HepG2 (cell line): ENCODE measurements around the gene PLEKHA8. TPM values are rescaled to one million over a fixed set of nuclear protein-coding genes. Genes with fewer than 3 reads are reported as not detected.

ENCODE experiments used
- CERS6 ChIP-seq: sonication (generic); formaldehyde crosslinking; IDR thresholded peaks from 2 replicates; pipeline ENCODE4 v1.5.0; 2020; ENCODE audit warnings: missing genetic modification reagents
- DDIT3 ChIP-seq: sonication (generic); formaldehyde crosslinking; IDR thresholded peaks from 2 replicates; pipeline ENCODE4 v1.4.0; 2020; ENCODE audit warnings: mild to moderate bottlenecking, missing genetic modification reagents
- EHMT2 ChIP-seq: fragments of 200-600 bp; sonication (generic); IDR thresholded peaks from 2 replicates; pipeline ENCODE4 v1.7.0; 2017; ENCODE audit warnings: antibody characterized with exemption, low read depth, low read length, borderline replicate concordance
- EP300 ChIP-seq, 3 experiments: sonication (generic) in 1 of 3; formaldehyde crosslinking in 1 of 3; IDR thresholded peaks; 2 replicates each; pipeline versions ENCODE4 v1.5.1 to v1.6.1; 2011 to 2020; ENCODE audit warnings: low read depth in 2 of 3, low read length in 2 of 3, borderline replicate concordance in 1 of 3, improper control_type of control experiment in 1 of 3, mild to moderate bottlenecking in 1 of 3, missing genetic modification reagents in 1 of 3, moderate library complexity in 1 of 3
- ETV6 ChIP-seq: sonication (generic); formaldehyde crosslinking; conservative IDR thresholded peaks from 2 replicates; pipeline ENCODE4 v1.4.0; 2020; ENCODE audit warnings: missing genetic modification reagents
- FOXA1 ChIP-seq, 2 experiments: fragments of 450-650 bp in 1 of 2; sonication (generic) in 1 of 2; formaldehyde crosslinking in 1 of 2; IDR thresholded peaks; 2 replicates each; pipeline versions ENCODE4 v1.4.0 to v1.6.1; 2016 to 2020; ENCODE audit warnings: missing genetic modification reagents in 1 of 2
- FOXO1 ChIP-seq: sonication (generic); formaldehyde crosslinking; IDR thresholded peaks from 2 replicates; pipeline ENCODE4 v1.4.0; 2020; ENCODE audit warnings: missing genetic modification reagents
- GMEB2 ChIP-seq: IDR thresholded peaks from 2 replicates; pipeline ENCODE4 v1.6.1; 2016; ENCODE audit warnings: missing biosample characterization, missing genetic modification reagents, low read depth
- ISX ChIP-seq: sonication (generic); formaldehyde crosslinking; conservative IDR thresholded peaks from 2 replicates; pipeline ENCODE4 v1.5.0; 2020; ENCODE audit warnings: missing genetic modification reagents
- MYC ChIP-seq: sonication (generic); formaldehyde crosslinking; IDR thresholded peaks from 2 replicates; pipeline ENCODE4 v1.9.0; 2021; ENCODE audit warnings: missing genetic modification reagents, borderline replicate concordance
- NPAS2 ChIP-seq: sonication (generic); formaldehyde crosslinking; IDR thresholded peaks from 2 replicates; pipeline ENCODE4 v1.8.0; 2022; ENCODE audit warnings: mild to moderate bottlenecking, missing genetic modification reagents, borderline replicate concordance
- PHF20 ChIP-seq: sonication (generic); formaldehyde crosslinking; IDR thresholded peaks from 2 replicates; pipeline ENCODE4 v1.5.0; 2020; ENCODE audit warnings: mild to moderate bottlenecking, missing genetic modification reagents
- PHF8 ChIP-seq: sonication (generic); formaldehyde crosslinking; IDR thresholded peaks from 2 replicates; pipeline ENCODE4 v1.5.0; 2020; ENCODE audit warnings: missing genetic modification reagents
- RBFOX2 ChIP-seq: fragments of 200-400 bp; formaldehyde crosslinking; IDR thresholded peaks from 2 replicates; pipeline ENCODE4 v1.6.1; 2017; ENCODE audit warnings: low read depth, mild to moderate bottlenecking, low read length
- REPIN1 ChIP-seq: sonication (generic); formaldehyde crosslinking; IDR thresholded peaks from 2 replicates; pipeline ENCODE4 v1.8.0; 2022; ENCODE audit warnings: missing genetic modification reagents, low read depth, mild to moderate bottlenecking, borderline replicate concordance
- RFXAP ChIP-seq: sonication (generic); formaldehyde crosslinking; IDR thresholded peaks from 2 replicates; pipeline ENCODE4 v1.4.0; 2020; ENCODE audit warnings: missing genetic modification reagents, borderline replicate concordance
- RXRA ChIP-seq: sonication (generic); formaldehyde crosslinking; IDR thresholded peaks from 2 replicates; pipeline ENCODE4 v1.5.1; 2020; ENCODE audit warnings: missing genetic modification reagents
- SAP130 ChIP-seq: IDR thresholded peaks from 2 replicates; pipeline ENCODE4 v1.6.1; 2016; ENCODE audit warnings: low read depth
- SPEN ChIP-seq: sonication (generic); formaldehyde crosslinking; IDR thresholded peaks from 2 replicates; pipeline ENCODE4 v1.5.1; 2020; ENCODE audit warnings: low read depth, mild to moderate bottlenecking, missing genetic modification reagents
- U2AF2 ChIP-seq: fragments of 200-400 bp; formaldehyde crosslinking; IDR thresholded peaks from 2 replicates; pipeline ENCODE4 v1.6.1; 2017; ENCODE audit warnings: low read depth, mild to moderate bottlenecking, low read length
- ZBTB38 ChIP-seq: sonication (generic); formaldehyde crosslinking; IDR thresholded peaks from 2 replicates; pipeline ENCODE4 v1.5.1; 2020; ENCODE audit warnings: mild to moderate bottlenecking, missing genetic modification reagents
- ZFP37 ChIP-seq: sonication (generic); formaldehyde crosslinking; IDR thresholded peaks from 2 replicates; pipeline ENCODE4 v1.4.0; 2020; ENCODE audit warnings: missing genetic modification reagents, borderline replicate concordance
- ZNF414 ChIP-seq: sonication (generic); formaldehyde crosslinking; IDR thresholded peaks from 2 replicates; pipeline ENCODE4 v1.5.0; 2020; ENCODE audit warnings: missing genetic modification reagents
- ZNF501 ChIP-seq: sonication (generic); formaldehyde crosslinking; IDR thresholded peaks from 2 replicates; pipeline ENCODE4 v1.5.1; 2020; ENCODE audit warnings: mild to moderate bottlenecking, moderate library complexity, missing genetic modification reagents
- ZNF629 ChIP-seq: sonication (generic); formaldehyde crosslinking; conservative IDR thresholded peaks from 2 replicates; pipeline ENCODE4 v1.5.0; 2020; ENCODE audit warnings: missing genetic modification reagents
- ZNF776 ChIP-seq: sonication (generic); formaldehyde crosslinking; IDR thresholded peaks from 2 replicates; pipeline ENCODE4 v1.4.0; 2020; ENCODE audit warnings: mild to moderate bottlenecking, missing genetic modification reagents
- ZNF781 ChIP-seq: sonication (generic); formaldehyde crosslinking; IDR thresholded peaks from 2 replicates; pipeline ENCODE4 v1.5.1; 2020; ENCODE audit warnings: borderline replicate concordance, mild to moderate bottlenecking, missing genetic modification reagents; ENCODE audit errors: not compliant biosample characterization
- polyA plus RNA-seq, 8 experiments: library from polyadenylated mRNA; depleted of rRNA in 3 of 8; stranded (reverse) in 7 of 8; unstranded in 1 of 8; fragments of >200 nt; fragmentation: Illumina TruSeq in 4 of 8; extraction: Trizol in 4 of 8; gene quantifications; 2 replicates each; pipeline versions ENCODE4 v1.2.1 to v1.2.3, GENCODE V29; 2011 to 2016; ENCODE audit warnings: low read depth in 4 of 8, missing spikeins in 1 of 8, mixed read lengths in 1 of 8; ENCODE audit not compliant: insufficient read depth in 1 of 8
- total RNA-seq, 5 experiments: library from RNA; depleted of rRNA; stranded (reverse); fragments of >200 nt; fragmentation: Illumina TruSeq; extraction: Trizol; gene quantifications; 2 replicates each; pipeline ENCODE4 v1.2.3, GENCODE V29; 2016; ENCODE audit warnings: low read depth in 1 of 5

PLEKHA8 gene
- total and polyA plus RNA-seq, 2 of the 13 experiments (the other 11 are each of a cell fraction or from before 2014, with no cell fraction given), result 12.5 to 26.4 TPM

GRCh38 chr7:29989257-29989995, 38.8 kb upstream of the PLEKHA8 start, which contains the start of gene SCRN1 (continued):
- no peak for TF ChIP-seq FOXA1 (IDR thresholded peaks at IDR 0.05)
- peak; percentile 4; the same call in 1 of the 2 replicates for TF ChIP-seq FOXA1 (CRISPR knock-in tag; IDR thresholded peaks at IDR 0.05)
- TF ChIP-seq MYC, result peak; percentile 47; the same call in 1 of the 2 replicates
- TF ChIP-seq U2AF2, result no peak
- TF ChIP-seq EP300 (IDR thresholded peaks at IDR 0.05; ENCODE audit: low read depth in 2 of 2, low read length in 2 of 2), result 0 out of 4 replicates have a peak, but pooled peaks of 1 of the 2 experiments have one; percentile 2
- TF ChIP-seq EP300 (CRISPR knock-in tag; IDR thresholded peaks at IDR 0.05; ENCODE audit: borderline replicate concordance), result no peak
- TF ChIP-seq REPIN1 (CRISPR knock-in tag), result 0 out of 2 replicates have a peak, but pooled peaks have one; percentile 49
- no peak for TF ChIP-seq ZFP37
- peak; percentile 38; the same call in 1 of the 2 replicates for TF ChIP-seq RFXAP (CRISPR knock-in tag)
- peak; percentile 43; the same call in 1 of the 2 replicates for TF ChIP-seq SAP130 (CRISPR knock-in tag)
- TF ChIP-seq EHMT2, result no peak
- peak; percentile 79 for TF ChIP-seq PHF8 (CRISPR knock-in tag)
- no peak for TF ChIP-seq FOXO1 (CRISPR knock-in tag)
- TF ChIP-seq SPEN (CRISPR knock-in tag), result no peak; the same call in 1 of the 2 replicates
- no peak for TF ChIP-seq ETV6
- no peak for TF ChIP-seq ZBTB38 (CRISPR knock-in tag)
- TF ChIP-seq ZNF414 (CRISPR knock-in tag), result no peak; the same call in 1 of the 2 replicates
- no peak for TF ChIP-seq ZNF781
- 0 out of 2 replicates have a peak, but pooled peaks have one; percentile 53 for TF ChIP-seq ZNF776 (CRISPR knock-in tag)
- peak; percentile 48; the same call in 1 of the 2 replicates for TF ChIP-seq RXRA
- TF ChIP-seq NPAS2, result no peak
- TF ChIP-seq ZNF501 (CRISPR knock-in tag), result no peak
- 0 out of 2 replicates have a peak, but pooled peaks have one; percentile 48 for TF ChIP-seq ISX (CRISPR knock-in tag)
- TF ChIP-seq ZNF629 (CRISPR knock-in tag), result no peak; the same call in 1 of the 2 replicates
- no peak for TF ChIP-seq CERS6
- TF ChIP-seq GMEB2 (CRISPR knock-in tag), result no peak
- no peak for TF ChIP-seq DDIT3 (CRISPR knock-in tag)
- peak; percentile 75 for TF ChIP-seq RBFOX2
- TF ChIP-seq PHF20, result peak; percentile 30; the same call in 1 of the 2 replicates
